Right kidney (tissue), 1 donor: Measurements from ENCODE around the gene GRIN2C.

Experiments used
- DNase-seq: peaks from one replicate; pipeline ENCODE4 v3.0.0-alpha.2; 2016

GRIN2C gene

GRCh38 chr17:74864297-74864865 lies 4.7 kb upstream of the GRIN2C start:
- DNase-seq, result no peak

- no peak for DNase-seq
Measured at GRCh38 chr17:74863420-74864296, 4.0 kb upstream of the GRIN2C start.

- no peak for DNase-seq
Measured at GRCh38 chr17:74862919-74863318, 3.2 kb upstream of the GRIN2C start.

GRCh38 chr17:74862108-74862901 lies 2.6 kb upstream of the GRIN2C start:
- DNase-seq, result peak; percentile 77

GRCh38 chr17:74861662-74862107 lies 2.0 kb upstream of the GRIN2C start:
- no peak for DNase-seq

- peak; percentile 53 for DNase-seq
Measured at GRCh38 chr17:74860872-74861661, 1.4 kb upstream of the GRIN2C start.

- DNase-seq, result peak; percentile 54
Measured at GRCh38 chr17:74860229-74860871, 665 bp upstream of the GRIN2C start.

GRCh38 chr17:74858672-74859458 lies 820 bp downstream of the GRIN2C start:
- no peak for DNase-seq

GRCh38 chr17:74857191-74857590 lies 2.5 kb downstream of the GRIN2C start:
- DNase-seq, result no peak

GRCh38 chr17:74856112-74856511 lies 3.6 kb downstream of the GRIN2C start:
- no peak for DNase-seq

- DNase-seq, result no peak
Measured at GRCh38 chr17:74855323-74855722, 4.4 kb downstream of the GRIN2C start.

- DNase-seq, result no peak
Measured at GRCh38 chr17:74854792-74855191, 4.9 kb downstream of the GRIN2C start.

- DNase-seq, result no peak
Measured at GRCh38 chr17:74853669-74854068, 6.0 kb downstream of the GRIN2C start.

- no peak for DNase-seq
Measured at GRCh38 chr17:74853048-74853397, 6.7 kb downstream of the GRIN2C start.

GRCh38 chr17:74852237-74853047 lies 7.2 kb downstream of the GRIN2C start:
- peak; percentile 57 for DNase-seq

- DNase-seq, result no peak
Measured at GRCh38 chr17:74851612-74852236, 8.0 kb downstream of the GRIN2C start.

- DNase-seq, result no peak
Measured at GRCh38 chr17:74850914-74851313, 8.8 kb downstream of the GRIN2C start.

GRCh38 chr17:74850310-74850709 lies 9.4 kb downstream of the GRIN2C start:
- no peak for DNase-seq

- DNase-seq, result no peak
Measured at GRCh38 chr17:74848656-74849399, 10.9 kb downstream of the GRIN2C start.
